ENCODE measurements around the gene ELOVL2. TPM values are rescaled to one million over a fixed set of nuclear protein-coding genes. Genes with fewer than 3 reads are reported as not detected.
"Not testable (repeated sequence)": the region's sequence is repeated elsewhere in the genome, so short reads cannot be mapped to it uniquely, and the experiment has no call there.

The ELOVL2 gene
- total RNA-seq, 1 donor from 2014 or later: 2.4 TPM

DNA sequence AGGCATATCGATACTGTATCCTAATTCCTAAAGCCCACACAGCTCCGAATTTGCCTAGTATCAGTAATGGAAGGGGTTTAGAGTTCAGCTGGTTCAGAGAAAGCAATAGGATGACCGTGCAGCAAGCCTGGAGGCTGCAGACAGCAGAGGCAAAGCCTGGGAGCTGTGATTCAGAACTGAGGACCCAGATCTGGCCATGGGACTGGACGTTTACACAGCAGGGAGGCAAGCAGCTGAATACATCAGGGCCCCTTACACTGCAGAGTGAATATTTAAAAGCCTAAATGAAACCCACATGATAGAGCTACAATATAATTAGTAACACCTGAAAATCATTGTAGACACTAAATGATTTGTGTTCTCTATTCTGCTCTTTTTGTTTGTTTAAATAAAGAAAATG lies 38.0 kb downstream of the ELOVL2 start:
- ATAC-seq (no peak), DNase-seq (ENCODE audit: missing footprints) (no peak)
- intact Hi-C loops (cut with DNase I): no loop called here

DNA sequence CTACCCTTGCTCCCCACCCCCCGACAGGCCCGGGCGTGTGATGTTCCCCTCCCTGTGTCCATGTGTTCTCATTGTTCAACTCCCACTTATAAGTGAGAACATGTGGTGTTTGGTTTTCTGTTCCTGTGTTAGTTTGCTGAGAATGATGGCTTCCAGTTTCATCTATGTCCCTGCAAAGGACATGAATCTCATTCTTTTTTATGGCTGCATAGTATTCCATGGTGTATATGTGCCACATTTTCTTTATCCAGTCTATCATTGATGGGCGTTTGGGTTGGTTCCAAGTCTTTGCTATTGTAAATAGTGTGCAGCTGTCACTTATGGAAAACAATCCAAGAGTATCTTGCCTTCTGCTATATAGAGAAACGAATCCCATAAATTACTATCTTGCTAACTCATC lies 40.8 kb downstream of the ELOVL2 start:
- not testable (repeated sequence) for ATAC-seq; DNase-seq (ENCODE audit: missing footprints)
- intact Hi-C loops (cut with DNase I): loop anchor here (5.0 kb wide), 1 partner anchor 39 kb away; the partner anchor contains the start of gene ELOVL2

DNA sequence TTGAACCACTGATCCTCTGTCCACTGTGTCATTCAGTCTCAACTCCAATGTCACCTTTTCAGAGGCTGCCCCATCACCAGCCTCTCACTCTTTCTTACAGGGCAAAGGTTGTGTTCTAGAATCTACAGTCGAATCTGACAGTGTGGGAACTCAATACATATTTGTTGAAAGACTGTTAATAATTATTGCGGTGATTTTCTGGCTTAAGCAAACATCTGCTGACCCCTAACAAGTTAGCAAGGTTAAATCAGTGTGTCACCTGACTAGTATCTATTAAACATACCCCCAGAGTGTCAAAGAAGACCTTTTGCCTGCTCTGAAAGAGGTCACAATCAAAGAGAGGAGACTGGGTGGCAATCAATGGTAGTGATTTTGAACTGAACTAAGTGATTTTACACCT lies 41.9 kb downstream of the ELOVL2 start:
- ATAC-seq: no peak
- DNase-seq (ENCODE audit: missing footprints): no peak
- intact Hi-C loops (cut with DNase I): loop anchor here (5.0 kb wide), 1 partner anchor 40 kb away; the partner anchor contains the start of gene ELOVL2

DNA sequence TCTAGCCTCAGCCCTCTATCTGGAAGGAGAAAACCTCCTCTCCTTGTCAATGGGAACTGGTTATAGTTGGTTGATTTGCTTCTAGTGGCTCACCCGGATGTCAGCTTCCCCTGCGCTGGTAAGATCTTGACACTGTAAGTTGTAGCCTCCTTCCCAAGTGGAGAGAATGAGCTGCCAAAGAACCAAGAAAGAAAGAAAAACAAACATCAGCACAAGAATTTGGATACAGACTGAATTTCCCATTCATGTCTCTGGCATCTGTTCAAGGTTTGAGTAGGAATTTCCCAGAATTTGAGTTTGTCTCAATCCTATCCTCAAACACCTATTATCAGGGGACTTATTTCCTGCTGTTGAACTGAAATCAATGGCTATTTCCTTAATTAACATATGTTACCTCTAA lies 44.1 kb downstream of the ELOVL2 start:
- intact Hi-C loops (cut with DNase I): loop anchor here (5.0 kb wide), 1 partner anchor 42 kb away; the partner anchor contains the start of gene ELOVL2
- ATAC-seq: peak; percentile 81

DNA sequence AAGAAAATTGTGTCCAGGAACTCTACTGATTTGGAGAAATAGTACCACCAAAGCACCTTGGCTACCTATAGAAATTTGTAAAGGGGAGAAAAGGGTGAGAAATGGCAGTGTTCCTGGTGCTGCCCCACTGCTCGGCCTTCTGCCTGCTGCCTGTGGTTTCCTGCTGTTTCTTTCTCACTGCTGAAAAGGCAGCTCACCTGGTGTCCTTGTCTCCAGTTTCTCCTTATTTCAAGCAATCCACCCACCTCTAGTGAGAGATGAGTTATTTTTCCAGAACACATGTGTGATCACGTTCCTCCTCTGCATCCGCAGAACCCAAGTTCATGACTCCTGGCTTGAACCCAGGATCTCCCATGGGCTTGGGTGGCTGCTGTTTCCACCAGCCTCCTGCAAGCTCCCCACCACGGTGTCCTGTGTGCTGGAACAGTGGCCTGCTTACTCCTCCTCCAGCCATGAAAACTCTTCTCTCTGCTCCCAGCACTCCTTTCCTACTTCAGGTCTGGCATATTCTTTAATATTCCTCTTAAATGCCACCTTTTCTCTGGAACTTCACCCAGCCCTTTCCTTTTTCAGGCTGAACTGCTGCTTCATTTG lies 48.9 kb downstream of the ELOVL2 start:
- intact Hi-C loops (cut with DNase I): no loop called here
- DNase-seq (ENCODE audit: missing footprints) (no peak), ATAC-seq (peak; percentile 63)

More for the DNA sequence above, 44.1 kb downstream of the ELOVL2 start:
- no peak for DNase-seq (ENCODE audit: missing footprints)

DNA sequence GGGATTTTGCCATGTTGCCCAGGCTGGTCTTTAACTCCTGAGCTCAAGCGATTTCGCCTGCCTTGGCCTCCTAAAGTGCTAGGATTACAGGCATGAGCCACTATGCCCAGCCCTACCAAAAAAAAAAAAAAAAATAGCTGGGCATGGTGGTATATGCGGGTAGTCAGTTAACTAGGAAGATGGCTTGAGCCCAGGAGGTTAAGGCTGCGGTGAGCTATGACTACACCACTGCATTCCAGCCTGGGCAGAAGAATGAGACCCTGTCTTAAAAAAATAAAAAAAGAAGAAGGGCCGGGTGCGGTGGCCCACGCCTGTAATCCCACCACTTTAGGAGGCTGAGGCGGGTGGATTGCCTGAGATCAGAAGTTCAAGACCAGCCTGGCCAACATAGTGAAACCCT lies 50.2 kb downstream of the ELOVL2 start:
- intact Hi-C loops (cut with DNase I): no loop called here
- ATAC-seq (no peak), DNase-seq (ENCODE audit: missing footprints) (no peak)

DNA sequence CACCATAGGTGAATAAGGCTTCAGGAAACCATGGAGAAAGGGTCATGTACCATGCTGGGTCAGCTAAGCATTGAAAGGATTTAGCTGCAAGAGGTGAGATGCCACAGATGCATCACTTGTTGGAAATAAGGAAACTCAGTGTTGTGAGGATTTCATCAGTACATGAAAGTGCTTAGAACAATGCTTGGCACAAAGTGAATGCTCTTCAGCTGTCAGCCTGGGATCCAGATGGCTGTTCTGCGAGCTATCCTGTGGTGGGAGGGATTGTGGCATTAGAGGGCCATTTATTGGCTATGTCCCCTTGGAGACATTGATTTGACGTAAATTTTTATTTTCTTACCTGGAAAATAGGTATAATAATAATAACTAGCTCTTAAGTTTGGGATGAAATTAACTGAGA lies 53.0 kb downstream of the ELOVL2 start:
- DNase-seq (ENCODE audit: missing footprints) (no peak), ATAC-seq (no peak)
- intact Hi-C loops (cut with DNase I): no loop called here

DNA sequence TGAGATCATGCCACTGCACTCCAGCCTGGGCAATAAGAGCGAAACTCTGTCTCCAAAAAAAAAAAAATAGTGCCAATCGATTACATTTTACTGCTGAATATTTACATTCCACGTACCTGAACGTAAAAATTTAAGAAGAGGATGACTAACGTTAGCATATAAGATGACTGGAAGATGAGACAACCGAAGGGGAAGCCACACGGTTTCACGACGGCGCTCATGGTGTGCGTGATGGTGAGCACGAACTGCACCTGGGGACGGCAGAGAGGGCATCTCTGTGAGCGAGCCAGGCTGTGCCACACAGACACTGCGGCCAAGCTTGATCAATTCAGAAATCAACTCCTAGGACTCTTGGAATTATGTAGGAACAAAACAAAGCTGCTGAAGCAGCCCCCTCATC lies 54.5 kb downstream of the ELOVL2 start:
- intact Hi-C loops (cut with DNase I): no loop called here
- DNase-seq (ENCODE audit: missing footprints) (no peak), ATAC-seq (no peak)

DNA sequence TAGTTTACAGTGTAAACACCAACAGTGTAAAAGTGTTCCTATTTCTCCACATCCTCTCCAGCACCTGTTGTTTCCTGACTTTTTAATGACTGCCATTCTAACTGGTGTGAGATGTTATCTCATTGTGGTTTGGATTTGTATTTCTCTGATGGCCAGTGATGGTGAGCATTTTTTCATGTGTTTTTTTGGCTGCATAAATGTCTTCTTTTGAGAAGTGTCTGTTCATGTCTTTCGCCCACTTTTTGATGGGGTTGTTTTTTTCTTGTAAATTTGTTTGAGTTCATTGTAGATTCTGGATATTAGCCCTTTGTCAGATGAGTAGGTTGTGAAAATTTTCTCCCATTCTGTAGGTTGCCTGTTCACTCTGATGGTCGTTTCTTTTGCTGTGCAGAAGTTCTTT lies 59.1 kb downstream of the ELOVL2 start:
- DNase-seq (ENCODE audit: missing footprints); intact Hi-C loops (cut with DNase I); ATAC-seq: not testable (repeated sequence)

DNA sequence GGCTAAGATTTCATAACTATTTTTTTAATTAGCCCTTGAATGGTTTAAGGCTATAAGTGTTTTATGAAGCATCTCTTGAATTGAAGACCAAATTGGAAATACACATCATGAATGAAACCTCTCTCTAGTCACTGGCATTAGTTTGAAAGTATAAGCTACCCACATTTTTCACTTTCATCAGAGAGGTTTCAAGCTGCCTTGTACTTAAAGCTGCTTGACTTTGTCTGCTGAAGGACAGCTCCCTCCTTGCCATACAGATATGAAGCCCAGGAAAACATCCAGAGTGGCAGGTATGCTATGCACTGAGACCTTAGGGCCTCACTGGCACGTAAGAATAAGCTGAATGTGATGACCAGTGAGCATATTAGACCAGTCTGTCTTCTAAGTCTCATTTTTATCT lies 62.7 kb downstream of the ELOVL2 start:
- no peak for ATAC-seq
- intact Hi-C loops (cut with DNase I): no loop called here

DNA sequence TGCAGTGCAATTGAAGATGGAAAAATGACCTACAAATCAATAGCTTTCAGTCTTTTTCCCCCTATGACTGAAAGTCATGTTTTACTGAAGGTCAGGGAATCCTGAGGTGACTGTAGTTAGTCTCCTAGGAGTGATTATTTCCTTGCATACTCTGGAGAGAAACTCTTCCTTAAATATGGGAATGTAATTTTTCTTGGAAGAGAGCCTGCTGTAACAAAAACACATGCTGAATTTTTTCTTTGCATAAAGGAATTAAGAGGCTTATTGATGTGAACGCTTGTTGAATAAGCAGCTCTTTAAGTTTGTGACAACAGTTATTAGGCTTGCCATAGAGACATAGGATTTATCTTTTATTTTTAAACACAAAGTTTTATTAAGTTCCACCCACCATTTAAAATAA lies 64.5 kb downstream of the ELOVL2 start:
- intact Hi-C loops (cut with DNase I): no loop called here
- ATAC-seq: no peak

More for the DNA sequence above, 62.7 kb downstream of the ELOVL2 start:
- no peak for DNase-seq (ENCODE audit: missing footprints)

DNA sequence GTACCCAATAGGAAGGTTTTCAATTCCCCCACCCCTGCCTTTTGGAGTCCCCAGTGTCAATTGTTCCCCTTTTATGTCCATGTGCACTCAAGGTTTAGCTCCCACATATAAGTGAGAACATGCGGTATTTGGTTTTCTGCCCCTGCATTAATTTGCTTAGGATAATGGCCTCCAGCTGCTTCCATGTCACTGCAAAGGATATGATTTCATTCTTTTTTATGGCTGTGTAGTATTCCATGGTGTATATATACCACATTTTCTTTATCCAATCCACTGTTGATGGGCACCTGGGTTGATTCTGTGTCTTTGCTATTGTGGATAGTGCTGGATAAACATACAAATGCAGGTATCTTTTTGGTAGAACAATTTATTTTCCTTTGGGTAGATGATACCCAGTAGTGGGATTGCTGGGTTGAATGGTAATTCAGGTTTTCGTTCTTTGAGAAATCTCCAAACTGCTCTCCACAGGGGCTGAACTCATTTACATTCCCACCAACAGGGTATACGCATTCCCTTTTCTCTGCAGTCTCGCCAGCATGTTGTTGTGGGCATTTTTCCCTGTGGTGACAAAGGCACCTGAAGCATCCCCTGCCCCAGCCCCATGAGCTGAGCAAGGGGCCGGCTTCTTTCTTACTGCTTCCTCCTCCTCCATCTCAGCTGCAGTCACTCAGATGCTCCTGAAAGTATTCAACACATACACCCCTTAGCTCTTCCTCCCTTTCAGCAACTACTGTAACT lies 66.7 kb downstream of the ELOVL2 start:
- no peak for DNase-seq (ENCODE audit: missing footprints)
- ATAC-seq: no peak
- intact Hi-C loops (cut with DNase I): no loop called here

More for the DNA sequence above, 64.5 kb downstream of the ELOVL2 start:
- DNase-seq (ENCODE audit: missing footprints): no peak

DNA sequence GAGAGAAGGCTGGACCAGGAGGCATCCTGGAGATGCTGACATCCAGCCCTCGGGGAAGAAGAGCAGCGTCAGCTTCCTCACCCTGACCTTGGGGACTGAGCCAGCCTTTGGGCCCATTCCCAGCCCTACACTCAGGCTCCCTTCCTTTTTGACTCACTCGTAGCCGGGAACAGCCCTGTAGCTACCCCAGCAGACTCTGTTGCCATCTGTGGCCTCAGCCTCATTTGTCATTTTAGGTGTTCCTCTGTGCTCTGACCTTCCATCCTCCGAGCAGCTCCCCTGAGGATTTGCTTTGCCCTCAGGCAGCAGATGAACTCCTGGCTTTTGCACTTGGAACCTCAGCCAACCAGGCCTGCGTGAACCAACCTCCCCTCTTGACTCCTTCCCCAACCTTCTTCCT lies 67.5 kb downstream of the ELOVL2 start:
- intact Hi-C loops (cut with DNase I): no loop called here
- peak; percentile 28 for ATAC-seq
- no peak for DNase-seq (ENCODE audit: missing footprints)

DNA sequence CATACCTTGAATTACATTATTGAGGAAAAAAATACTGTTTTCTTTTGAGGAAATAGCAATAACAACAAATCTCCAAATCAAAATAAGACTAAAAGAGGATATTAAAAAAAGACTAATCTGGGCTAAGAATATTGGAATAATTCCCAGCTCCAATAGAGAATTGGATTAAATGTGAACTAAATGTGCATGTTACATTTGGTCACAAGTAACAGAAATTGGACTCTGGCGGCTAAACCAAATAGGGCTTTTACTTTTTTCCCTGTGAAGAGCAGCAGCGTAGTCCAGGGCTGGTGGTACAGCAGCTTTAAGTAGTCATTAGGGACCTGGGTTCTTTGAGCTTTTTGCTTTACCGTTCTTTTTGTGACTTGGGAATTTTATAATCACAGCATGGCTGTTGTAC lies 71.9 kb downstream of the ELOVL2 start:
- DNase-seq (ENCODE audit: missing footprints): no peak
- intact Hi-C loops (cut with DNase I): no loop called here
- no peak for ATAC-seq

DNA sequence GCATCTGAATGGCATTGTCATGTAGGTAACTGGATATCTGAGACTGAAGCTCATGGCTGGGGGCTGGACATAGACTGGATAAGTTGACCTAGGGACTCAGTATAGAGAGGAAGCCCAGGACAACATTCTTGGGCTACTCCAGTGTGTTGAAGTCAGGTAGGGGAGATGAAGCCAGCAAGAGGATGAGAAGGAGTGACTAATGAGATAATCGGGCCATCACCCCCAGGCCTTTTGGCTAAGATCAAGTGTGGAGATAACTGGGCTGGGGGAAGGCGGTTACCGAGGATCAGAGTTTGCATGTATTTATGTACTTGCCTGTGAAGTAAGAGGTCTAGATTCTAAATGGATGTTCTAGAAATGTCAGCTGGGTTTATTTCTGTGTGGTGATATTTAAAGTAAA lies 73.4 kb downstream of the ELOVL2 start:
- ATAC-seq (no peak), DNase-seq (ENCODE audit: missing footprints) (no peak)
- intact Hi-C loops (cut with DNase I): no loop called here

DNA sequence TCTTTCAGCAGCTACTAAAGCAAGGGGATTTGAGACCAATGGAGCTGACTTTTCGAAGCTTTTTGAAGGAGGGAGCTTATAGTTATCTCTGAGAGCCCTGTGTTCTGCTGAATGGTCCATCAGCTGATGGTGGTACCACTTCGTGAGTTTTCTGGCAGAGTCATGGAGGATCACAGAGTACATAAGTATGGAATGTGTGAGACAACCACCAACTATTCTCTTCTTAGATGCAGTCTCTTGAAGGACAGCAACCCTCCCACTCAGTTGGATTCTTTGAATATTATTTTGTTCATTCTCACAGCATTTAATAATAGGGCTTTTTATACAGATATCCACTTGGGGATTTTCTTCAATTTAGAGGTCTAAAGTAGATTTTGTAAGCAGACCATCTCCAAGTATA lies 75.3 kb downstream of the ELOVL2 start:
- intact Hi-C loops (cut with DNase I): no loop called here
- DNase-seq (ENCODE audit: missing footprints) (no peak), ATAC-seq (no peak)

DNA sequence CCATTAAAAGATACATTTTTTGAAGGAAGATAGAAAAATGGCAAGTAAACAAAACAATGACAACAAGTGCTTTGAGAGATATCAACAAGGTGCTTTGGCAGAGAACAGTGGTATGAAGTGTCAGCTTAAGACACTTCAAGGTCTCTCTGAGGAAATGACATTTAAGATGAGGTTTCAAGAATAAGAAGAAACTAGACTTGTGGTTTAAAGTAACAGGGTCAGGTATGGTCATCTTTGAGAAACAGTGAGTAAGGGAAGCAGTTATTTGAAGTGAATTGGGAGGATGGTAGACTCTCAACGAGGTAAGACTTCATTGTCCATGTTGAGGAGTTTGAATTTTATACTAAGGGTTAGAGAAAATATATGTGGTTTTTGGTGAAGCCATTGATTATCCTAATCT lies 79.4 kb downstream of the ELOVL2 start:
- ATAC-seq: no peak
- intact Hi-C loops (cut with DNase I): no loop called here
- no peak for DNase-seq (ENCODE audit: missing footprints)

DNA sequence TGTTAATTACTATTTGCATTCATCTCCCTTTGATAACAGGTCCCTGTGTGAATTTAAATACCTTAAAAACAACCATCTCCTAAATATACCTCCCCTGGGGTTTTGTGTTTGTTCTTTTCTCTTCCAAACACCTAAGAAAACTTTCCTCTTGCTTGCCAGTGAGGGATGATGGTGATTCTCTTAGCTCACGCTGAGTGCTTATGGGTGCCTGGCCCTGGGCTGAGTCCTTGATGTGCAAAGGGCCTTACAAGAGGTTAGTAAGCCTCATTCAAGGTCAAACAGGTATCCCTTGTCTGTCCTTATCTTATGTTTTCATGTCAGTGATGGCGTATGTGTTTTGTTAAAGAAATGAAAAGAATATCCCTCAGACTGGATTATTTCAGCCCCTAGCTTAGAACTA lies 81.0 kb downstream of the ELOVL2 start:
- intact Hi-C loops (cut with DNase I): no loop called here
- no peak for DNase-seq (ENCODE audit: missing footprints)
- ATAC-seq: no peak

DNA sequence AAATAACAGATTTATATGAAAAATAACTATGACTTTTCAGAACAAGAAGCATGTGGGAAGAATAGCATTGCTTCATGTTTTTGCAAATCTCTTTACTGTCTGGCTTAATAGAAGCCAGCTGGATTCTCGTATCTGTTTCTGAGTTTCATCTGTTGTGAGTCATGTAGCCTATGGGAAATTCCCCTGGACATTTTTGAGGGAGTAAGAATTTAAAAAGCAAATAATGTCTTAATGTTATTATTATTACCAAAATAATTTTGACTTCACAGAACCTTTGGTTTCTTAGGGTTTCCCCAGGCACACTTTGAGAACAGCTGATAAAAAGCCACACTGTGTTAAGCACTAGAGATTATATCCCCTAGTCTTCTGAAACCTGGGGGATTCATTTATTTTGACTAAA lies 81.4 kb downstream of the ELOVL2 start:
- DNase-seq (ENCODE audit: missing footprints): no peak
- ATAC-seq: no peak
- intact Hi-C loops (cut with DNase I): no loop called here

DNA sequence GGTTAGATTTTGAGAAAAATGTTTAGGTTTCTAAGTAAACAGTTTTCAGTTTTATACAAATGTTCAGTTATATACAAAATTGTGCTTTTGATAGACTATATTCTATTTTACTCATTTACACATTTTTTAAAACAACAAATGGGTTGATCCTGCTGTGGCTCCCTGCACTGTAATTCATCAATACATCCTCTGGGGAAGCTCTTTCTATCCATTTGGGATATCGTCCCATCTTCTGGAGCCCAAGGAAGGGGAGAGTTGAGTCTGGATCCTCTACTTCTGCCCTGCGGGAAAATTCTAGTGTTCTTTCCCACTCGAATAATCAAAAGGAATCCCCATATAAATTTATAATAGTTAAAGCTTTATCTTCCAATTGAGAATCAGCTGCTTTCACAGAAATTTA lies 82.3 kb downstream of the ELOVL2 start:
- no peak for ATAC-seq
- DNase-seq (ENCODE audit: missing footprints): no peak

More for the DNA sequence above, 82.3 kb downstream of the ELOVL2 start:
- intact Hi-C loops (cut with DNase I): no loop called here
